VCaP (cell line): ENCODE data around the gene ADTRP.
A peak's percentile ranks its signal among the peaks of the same experiment; 100 is the strongest.

ENCODE experiments used
- H3K27ac ChIP-seq: fragments of 450-650 bp; 2 replicates; pipeline ENCODE4 v1.5.1; 2017
- CTCF ChIP-seq: fragments of 450-650 bp; conservative IDR thresholded peaks from 2 replicates; pipeline ENCODE4 v1.5.1; 2017; ENCODE audit warnings: mild to moderate bottlenecking, moderate library complexity

Gene ADTRP

GRCh38 chr6:11744101-11744500, 34.5 kb downstream of the ADTRP start:
- no peak overlapping the region for H3K27ac ChIP-seq
- TF ChIP-seq CTCF = no peak

GRCh38 chr6:11740875-11741274, 37.7 kb downstream of the ADTRP start:
- TF ChIP-seq CTCF = no peak
- no peak overlapping the region for H3K27ac ChIP-seq

- TF ChIP-seq CTCF = no peak
- H3K27ac ChIP-seq = no peak overlapping the region
These were observed 39.8 kb downstream of the ADTRP start for GRCh38 chr6:11738661-11739375.

GRCh38 chr6:11738234-11738633, 40.4 kb downstream of the ADTRP start:
- no peak for TF ChIP-seq CTCF
- H3K27ac ChIP-seq = no peak overlapping the region

- peak overlapping the region; percentile 80 for H3K27ac ChIP-seq
- no peak for TF ChIP-seq CTCF
These were observed 42.0 kb downstream of the ADTRP start for GRCh38 chr6:11736601-11737000.

- TF ChIP-seq CTCF = no peak
- peak overlapping the region; percentile 80 for H3K27ac ChIP-seq
These were observed 43.6 kb downstream of the ADTRP start for GRCh38 chr6:11734861-11735613.

GRCh38 chr6:11732036-11732631, 46.5 kb downstream of the ADTRP start:
- peak overlapping the region; percentile 27 for H3K27ac ChIP-seq
- TF ChIP-seq CTCF = no peak
